Mammary epithelial cell (primary cell): ENCODE results near the gene TCF12.

ENCODE experiments used
- EZH2 ChIP-seq: IDR thresholded peaks from 2 replicates; pipeline ENCODE4 v1.6.1; 2012; ENCODE audit warnings: low read length, inconsistent platforms, borderline replicate concordance
- TF ChIP-seq, protein P1 (sequence below), 2 donors: IDR thresholded peaks in 1 of 2; conservative IDR thresholded peaks in 1 of 2; 2 replicates each; pipeline ENCODE4 v1.5.1; 2011 to 2012; ENCODE audit warnings: inconsistent platforms in 2 of 2, low read length in 2 of 2, mild to moderate bottlenecking in 2 of 2, control low read depth in 1 of 2, low read depth in 1 of 2; ENCODE audit not compliant: insufficient read depth in 1 of 2; ENCODE audit errors: extremely low read depth in 1 of 2

DNA sequence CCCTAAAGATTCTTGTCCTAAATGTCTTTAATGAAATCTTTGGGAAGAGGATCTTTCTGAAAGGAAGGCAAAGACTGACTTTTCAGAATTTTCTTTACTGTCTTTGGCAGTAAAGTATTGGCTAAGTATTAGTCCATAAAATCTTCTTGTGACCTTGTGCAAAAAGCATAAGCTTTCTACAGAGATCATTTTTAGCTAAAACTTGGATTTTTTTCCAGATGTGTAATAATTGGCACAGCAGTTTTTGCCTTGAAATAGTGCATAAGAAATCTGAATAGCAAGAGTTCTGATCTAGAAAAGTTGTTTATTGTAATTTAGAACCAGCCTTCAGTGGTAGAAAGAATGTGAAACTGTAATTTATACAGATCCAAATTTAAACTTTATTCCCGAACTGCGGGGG lies 335.1 kb downstream of the TCF12 start:
- TF ChIP-seq, protein P1, sequence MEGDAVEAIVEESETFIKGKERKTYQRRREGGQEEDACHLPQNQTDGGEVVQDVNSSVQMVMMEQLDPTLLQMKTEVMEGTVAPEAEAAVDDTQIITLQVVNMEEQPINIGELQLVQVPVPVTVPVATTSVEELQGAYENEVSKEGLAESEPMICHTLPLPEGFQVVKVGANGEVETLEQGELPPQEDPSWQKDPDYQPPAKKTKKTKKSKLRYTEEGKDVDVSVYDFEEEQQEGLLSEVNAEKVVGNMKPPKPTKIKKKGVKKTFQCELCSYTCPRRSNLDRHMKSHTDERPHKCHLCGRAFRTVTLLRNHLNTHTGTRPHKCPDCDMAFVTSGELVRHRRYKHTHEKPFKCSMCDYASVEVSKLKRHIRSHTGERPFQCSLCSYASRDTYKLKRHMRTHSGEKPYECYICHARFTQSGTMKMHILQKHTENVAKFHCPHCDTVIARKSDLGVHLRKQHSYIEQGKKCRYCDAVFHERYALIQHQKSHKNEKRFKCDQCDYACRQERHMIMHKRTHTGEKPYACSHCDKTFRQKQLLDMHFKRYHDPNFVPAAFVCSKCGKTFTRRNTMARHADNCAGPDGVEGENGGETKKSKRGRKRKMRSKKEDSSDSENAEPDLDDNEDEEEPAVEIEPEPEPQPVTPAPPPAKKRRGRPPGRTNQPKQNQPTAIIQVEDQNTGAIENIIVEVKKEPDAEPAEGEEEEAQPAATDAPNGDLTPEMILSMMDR (conservative IDR thresholded peaks at IDR 0.05 in 1 of 2, IDR thresholded peaks at IDR 0.05 in 1 of 2; ENCODE audit: extremely low read depth in 1 of 2, insufficient read depth in 1 of 2, low read depth in 1 of 2, low read length in 2 of 2), result no peak
- TF ChIP-seq EZH2, result no peak
